ENCODE measurements around the gene PNKD. TPM values are rescaled to one million over a fixed set of nuclear protein-coding genes. Genes with fewer than 3 reads are reported as not detected.

The PNKD gene
- total and polyA plus RNA-seq, 2 of the 8 experiments (the other 6 are each of a cell fraction or from before 2014, with no cell fraction given), result 43.9 to 65.4 TPM

GRCh38 chr2:218235017-218235416 lies 35.3 kb upstream of the PNKD start:
- no peak for DNase-seq (ENCODE audit: low read depth in 1 of 2, low spot score in 2 of 2)
- Histone ChIP-seq H3K4me2 (ENCODE audit: insufficient read depth in 1 of 2, low read depth in 2 of 2, low read length in 2 of 2) (no peak overlapping the region), H3K36me3 (ENCODE audit: control insufficient read depth in 2 of 4, insufficient read depth in 4 of 4, low read length in 3 of 4) (peaks cover 23 to 82% (median 60%) of the 10 kb centered on the region in 4 experiments), H4K8ac (ENCODE audit: extremely low read depth, insufficient read depth, low read length) (no peak overlapping the region), H2BK5ac (ENCODE audit: low read depth, low read length) (no peak overlapping the region), H3K4me1 (replicated peaks in 1 of 4; ENCODE audit: control insufficient read depth in 3 of 4, insufficient read depth in 4 of 4, low read length in 3 of 4) (no peaks in the 10 kb centered on the region), H2BK20ac (ENCODE audit: low read length) (no peak overlapping the region), H3K56ac (replicated peaks; ENCODE audit: insufficient read length, low read depth, low read length) (no peak overlapping the region), H3K9me3 (ENCODE audit: insufficient read depth in 2 of 2, low read depth in 1 of 2, low read length in 1 of 2) (no peaks in the 10 kb centered on the region), H3K23ac (ENCODE audit: insufficient read length) (no peak overlapping the region), H2AFZ (ENCODE audit: low read length) (no peak overlapping the region), H3K18ac (ENCODE audit: extremely low read depth, low read length) (no peak overlapping the region), H4K20me1 (replicated peaks in 1 of 2; ENCODE audit: control insufficient read depth in 1 of 2, insufficient read depth in 2 of 2, low read length in 2 of 2) (peaks cover 0 to 1% of the 10 kb centered on the region in 2 experiments), H3K23me2 (ENCODE audit: low read depth, low read length) (no peaks in the 10 kb centered on the region), H3K79me2 (ENCODE audit: control insufficient read depth in 1 of 2, insufficient read depth in 2 of 2, low read length in 2 of 2) (no peaks in the 10 kb centered on the region), H3K4me3 (ENCODE audit: extremely low read depth in 1 of 4, insufficient read depth in 2 of 4, low read depth in 3 of 4, low read length in 4 of 4) (no peak overlapping the region), H2BK120ac (replicated peaks; ENCODE audit: low read depth, low read length) (no peak overlapping the region), H3K27ac (ENCODE audit: low read depth, low read length) (no peak overlapping the region), H2BK15ac (ENCODE audit: low read length) (no peak overlapping the region), H4K91ac (replicated peaks; ENCODE audit: insufficient read length, low read length) (no peak overlapping the region), H3K4ac (replicated peaks; ENCODE audit: insufficient read length, low read depth, low read length) (no peak overlapping the region), H3K79me1 (ENCODE audit: low read depth, low read length) (no peaks in the 10 kb centered on the region), H2BK12ac (ENCODE audit: low read depth, low read length) (no peak overlapping the region), H4K5ac (ENCODE audit: insufficient read length, low read depth, low read length) (no peak overlapping the region), H2AK5ac (ENCODE audit: low read depth, low read length) (no peak overlapping the region), H3K14ac (ENCODE audit: insufficient read length) (no peak overlapping the region), H3K9ac (replicated peaks in 1 of 4; ENCODE audit: extremely low read depth in 1 of 4, low read depth in 3 of 4, low read length in 3 of 4) (no peak overlapping the region), H3K27me3 (replicated peaks in 1 of 4; ENCODE audit: control insufficient read depth in 3 of 4, extremely low read depth in 1 of 4, insufficient read depth in 3 of 4, low read length in 3 of 4) (no peaks in the 10 kb centered on the region)
- TF ChIP-seq JUND (IDR thresholded peaks at IDR 0.05; ENCODE audit: low read length) (no peak), ATF3 (IDR thresholded peaks at IDR 0.05; ENCODE audit: insufficient read depth, low read depth, low read length) (no peak)
- POLR2A ChIA-PET (ENCODE audit: partially characterized antibody), result interaction anchor here (1.0 to 1.1 kb wide), 2 partner anchors 11 to 13 kb away, joined by 3 to 4 read pairs; no protein-coding TSS in a partner anchor
- FAIRE-seq, result no peak
- 91% methylated on average over 2 of the region's 2 CpGs; no CpG with 5 or more reads in 1 of the 2 experiments for WGBS, 2 experiments (ENCODE audit: extremely low coverage in 1 of 2, insufficient coverage in 1 of 2, insufficient read length in 1 of 2, insufficient replicate concordance in 2 of 2, low coverage in 1 of 2, low lambda C conversion rate in 2 of 2, missing lambda C conversion rate in 1 of 2)
- CTCF ChIA-PET (ENCODE audit: partially characterized antibody), result interaction anchor here (0.8 kb wide), 1 partner anchor 22 kb away, joined by 3 read pairs; no protein-coding TSS in a partner anchor
